ENCODE results near the gene SUZ12. TPM values are rescaled to one million over a fixed set of nuclear protein-coding genes. Genes with fewer than 3 reads are reported as not detected.
A peak's percentile ranks its signal among the peaks of the same experiment; 100 is the strongest.
"Not testable (repeated sequence)": the region's sequence is repeated elsewhere in the genome, so short reads cannot be mapped to it uniquely, and the experiment has no call there.

Gene SUZ12
- 23.8 TPM for total RNA-seq (ENCODE audit: unreplicated experiment)
- long read RNA-seq: 0 reads

DNA sequence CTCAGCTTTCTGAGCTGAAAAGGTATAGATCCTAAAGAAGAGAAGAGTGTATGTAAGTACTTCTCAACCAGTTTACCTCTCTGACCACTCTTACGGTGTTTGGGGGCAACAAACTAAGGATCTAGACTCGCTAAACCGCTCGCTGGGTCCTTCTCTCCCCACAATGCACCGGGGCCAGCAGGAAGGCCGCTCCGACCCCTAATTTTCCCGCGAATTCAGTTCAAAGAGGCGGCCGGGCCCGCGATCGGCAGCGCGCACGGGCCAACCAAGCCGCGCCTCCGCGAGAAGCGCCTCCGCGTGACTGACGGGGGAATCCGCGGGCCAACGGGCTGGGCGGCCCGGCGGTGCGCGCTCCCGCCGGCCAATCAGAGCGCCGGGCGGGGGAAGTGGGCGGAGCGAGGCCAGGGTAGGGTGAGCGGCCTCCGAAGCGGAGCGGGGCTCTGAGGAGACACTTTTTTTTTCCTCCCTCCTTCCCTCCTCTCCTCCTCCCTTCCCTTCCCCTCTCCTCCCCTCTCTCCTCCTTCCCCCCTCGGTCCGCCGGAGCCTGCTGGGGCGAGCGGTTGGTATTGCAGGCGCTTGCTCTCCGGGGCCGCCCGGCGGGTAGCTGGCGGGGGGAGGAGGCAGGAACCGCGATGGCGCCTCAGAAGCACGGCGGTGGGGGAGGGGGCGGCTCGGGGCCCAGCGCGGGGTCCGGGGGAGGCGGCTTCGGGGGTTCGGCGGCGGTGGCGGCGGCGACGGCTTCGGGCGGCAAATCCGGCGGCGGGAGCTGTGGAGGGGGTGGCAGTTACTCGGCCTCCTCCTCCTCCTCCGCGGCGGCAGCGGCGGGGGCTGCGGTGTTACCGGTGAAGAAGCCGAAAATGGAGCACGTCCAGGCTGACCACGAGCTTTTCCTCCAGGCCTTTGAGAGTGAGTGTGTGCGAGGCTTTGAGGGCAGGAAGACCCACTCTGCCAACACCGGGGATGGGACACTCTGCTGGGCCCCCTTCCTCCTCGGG lies at the start of gene SUZ12:
Gene SUZ12, plus strand, starts transcription at position 393 of the 995 bp plus-strand sequence. Its CDS starts 240 bp downstream, at position 633.
- not testable (repeated sequence) for H3K9me3 Mint-ChIP-seq (ENCODE audit: unreplicated experiment); H3K27me3 Mint-ChIP-seq (ENCODE audit: unreplicated experiment); H3K36me3 Mint-ChIP-seq (ENCODE audit: unreplicated experiment); H3K4me1 Mint-ChIP-seq (ENCODE audit: low read depth, unreplicated experiment)
- DNase-seq: peak; percentile 89
- H3K27ac Mint-ChIP-seq (ENCODE audit: unreplicated experiment): peak within 1 kb of the TSS; percentile 80
- H3K4me3 Mint-ChIP-seq (ENCODE audit: unreplicated experiment): peak within 1 kb of the TSS; percentile 85

DNA sequence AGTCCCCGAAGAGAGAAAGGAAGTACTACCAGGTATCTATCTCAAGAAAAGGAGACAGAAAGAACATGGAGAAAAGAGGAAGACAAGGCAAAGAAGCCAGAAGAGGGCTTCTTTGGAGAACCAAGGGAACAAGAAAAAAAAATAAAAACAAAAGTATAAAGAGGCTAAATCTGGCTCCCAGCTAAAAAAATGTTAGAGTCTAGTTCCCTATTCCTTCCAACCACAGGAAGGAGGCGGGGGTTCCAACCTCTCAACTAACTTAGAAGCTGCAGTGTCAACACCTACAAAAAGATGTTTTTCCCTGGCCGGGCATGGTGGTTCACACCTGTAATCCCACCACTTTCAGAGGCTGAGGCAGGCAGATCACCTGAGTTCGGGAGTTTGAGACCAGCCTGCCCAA lies 48.7 kb upstream of the SUZ12 start:
- no peak overlapping the region for H3K27ac Mint-ChIP-seq (ENCODE audit: unreplicated experiment)
- no peaks in the 10 kb centered on the region for H3K4me1 Mint-ChIP-seq (ENCODE audit: low read depth, unreplicated experiment)
- H3K36me3 Mint-ChIP-seq (ENCODE audit: unreplicated experiment): no peaks in the 10 kb centered on the region
- H3K27me3 Mint-ChIP-seq (ENCODE audit: unreplicated experiment): no peaks in the 10 kb centered on the region
- H3K4me3 Mint-ChIP-seq (ENCODE audit: unreplicated experiment): no peak overlapping the region
- TF ChIP-seq, protein P1, sequence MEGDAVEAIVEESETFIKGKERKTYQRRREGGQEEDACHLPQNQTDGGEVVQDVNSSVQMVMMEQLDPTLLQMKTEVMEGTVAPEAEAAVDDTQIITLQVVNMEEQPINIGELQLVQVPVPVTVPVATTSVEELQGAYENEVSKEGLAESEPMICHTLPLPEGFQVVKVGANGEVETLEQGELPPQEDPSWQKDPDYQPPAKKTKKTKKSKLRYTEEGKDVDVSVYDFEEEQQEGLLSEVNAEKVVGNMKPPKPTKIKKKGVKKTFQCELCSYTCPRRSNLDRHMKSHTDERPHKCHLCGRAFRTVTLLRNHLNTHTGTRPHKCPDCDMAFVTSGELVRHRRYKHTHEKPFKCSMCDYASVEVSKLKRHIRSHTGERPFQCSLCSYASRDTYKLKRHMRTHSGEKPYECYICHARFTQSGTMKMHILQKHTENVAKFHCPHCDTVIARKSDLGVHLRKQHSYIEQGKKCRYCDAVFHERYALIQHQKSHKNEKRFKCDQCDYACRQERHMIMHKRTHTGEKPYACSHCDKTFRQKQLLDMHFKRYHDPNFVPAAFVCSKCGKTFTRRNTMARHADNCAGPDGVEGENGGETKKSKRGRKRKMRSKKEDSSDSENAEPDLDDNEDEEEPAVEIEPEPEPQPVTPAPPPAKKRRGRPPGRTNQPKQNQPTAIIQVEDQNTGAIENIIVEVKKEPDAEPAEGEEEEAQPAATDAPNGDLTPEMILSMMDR (IDR thresholded peaks at IDR 0.05; ENCODE audit: partially characterized antibody, unreplicated experiment): no peak
- no peak for DNase-seq
- H3K9me3 Mint-ChIP-seq (ENCODE audit: unreplicated experiment): no peaks in the 10 kb centered on the region

DNA sequence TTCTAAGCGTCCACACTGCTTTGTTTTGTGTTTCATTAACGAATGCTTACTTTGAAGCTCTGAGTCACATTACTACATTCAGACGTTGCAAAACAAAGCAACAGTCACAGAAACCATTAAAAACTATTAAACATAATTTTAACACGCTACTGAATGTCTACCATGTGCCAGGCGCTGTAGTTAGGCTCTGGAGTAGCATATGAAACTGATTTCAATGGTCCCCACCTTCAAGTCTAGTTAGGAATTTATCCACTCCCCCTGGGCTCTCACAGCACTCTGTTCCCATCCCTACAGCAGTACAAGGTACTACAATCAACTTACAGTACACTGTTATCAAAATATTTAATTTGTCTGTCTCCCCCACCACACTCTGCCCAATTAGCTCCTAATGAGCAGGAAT lies 35.9 kb upstream of the SUZ12 start:
- TF ChIP-seq, protein P1 (IDR thresholded peaks at IDR 0.05; ENCODE audit: partially characterized antibody, unreplicated experiment): no peak
- Mint-ChIP-seq H3K27me3 (ENCODE audit: unreplicated experiment) (no peaks in the 10 kb centered on the region), H3K27ac (ENCODE audit: unreplicated experiment) (no peak overlapping the region), H3K4me1 (ENCODE audit: low read depth, unreplicated experiment) (no peaks in the 10 kb centered on the region), H3K36me3 (ENCODE audit: unreplicated experiment) (no peaks in the 10 kb centered on the region), H3K9me3 (ENCODE audit: unreplicated experiment) (no peaks in the 10 kb centered on the region), H3K4me3 (ENCODE audit: unreplicated experiment) (no peak overlapping the region)
- DNase-seq: no peak

DNA sequence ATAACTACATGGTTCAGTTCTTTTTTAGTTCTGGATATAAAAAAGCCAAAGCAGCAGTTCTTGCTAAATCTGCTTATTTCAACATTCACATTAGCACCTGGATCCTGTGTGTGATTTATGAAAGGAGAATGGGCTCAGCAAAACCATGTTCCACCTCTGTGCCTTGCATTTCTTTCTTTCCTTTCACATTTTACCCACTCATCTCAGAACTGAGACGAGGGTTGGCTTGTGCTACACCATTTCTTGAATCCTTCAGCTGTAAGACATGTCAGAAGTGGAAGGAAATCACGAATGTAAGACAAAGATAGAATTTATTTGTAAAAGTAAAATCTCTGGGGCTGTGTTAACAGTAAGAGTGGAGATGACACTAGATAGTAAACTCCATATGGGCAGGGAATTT lies 34.1 kb upstream of the SUZ12 start:
- H3K4me1 Mint-ChIP-seq (ENCODE audit: low read depth, unreplicated experiment): no peaks in the 10 kb centered on the region
- DNase-seq: no peak
- H3K27ac Mint-ChIP-seq (ENCODE audit: unreplicated experiment): no peak overlapping the region
- no peaks in the 10 kb centered on the region for H3K27me3 Mint-ChIP-seq (ENCODE audit: unreplicated experiment)
- no peaks in the 10 kb centered on the region for H3K9me3 Mint-ChIP-seq (ENCODE audit: unreplicated experiment)
- H3K4me3 Mint-ChIP-seq (ENCODE audit: unreplicated experiment): no peak overlapping the region
- no peaks in the 10 kb centered on the region for H3K36me3 Mint-ChIP-seq (ENCODE audit: unreplicated experiment)
- TF ChIP-seq, protein P1 (IDR thresholded peaks at IDR 0.05; ENCODE audit: partially characterized antibody, unreplicated experiment): no peak

DNA sequence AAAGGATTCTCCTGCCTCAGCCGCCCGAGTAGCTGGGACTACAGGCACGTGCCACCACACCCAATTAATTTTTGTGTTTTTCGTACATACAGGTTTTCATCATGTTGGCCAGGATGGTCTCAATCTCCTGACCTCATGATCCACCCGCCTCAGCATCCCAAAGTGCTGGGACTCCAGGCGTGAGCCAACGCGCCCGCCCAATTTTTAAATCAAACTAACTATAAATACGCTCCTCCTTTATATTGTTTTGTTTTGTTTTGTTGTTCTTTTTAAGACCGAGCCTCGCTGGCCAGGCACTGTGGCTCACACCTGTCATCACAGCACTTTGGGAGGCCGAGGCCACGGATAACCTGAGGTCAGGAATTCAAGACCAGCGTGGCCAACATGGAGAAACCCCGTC lies 33.4 kb upstream of the SUZ12 start:
- TF ChIP-seq, protein P1 (IDR thresholded peaks at IDR 0.05; ENCODE audit: partially characterized antibody, unreplicated experiment): no peak
- no peak for DNase-seq
- no peaks in the 10 kb centered on the region for H3K9me3 Mint-ChIP-seq (ENCODE audit: unreplicated experiment)
- H3K36me3 Mint-ChIP-seq (ENCODE audit: unreplicated experiment): no peaks in the 10 kb centered on the region
- H3K4me1 Mint-ChIP-seq (ENCODE audit: low read depth, unreplicated experiment): no peaks in the 10 kb centered on the region
- no peak overlapping the region for H3K4me3 Mint-ChIP-seq (ENCODE audit: unreplicated experiment)
- no peak overlapping the region for H3K27ac Mint-ChIP-seq (ENCODE audit: unreplicated experiment)
- no peaks in the 10 kb centered on the region for H3K27me3 Mint-ChIP-seq (ENCODE audit: unreplicated experiment)
